Measurements from ENCODE around the gene DHX35. TPM values are rescaled to one million over a fixed set of nuclear protein-coding genes. Genes with fewer than 3 reads are reported as not detected.

DHX35 gene
- total and polyA plus RNA-seq, 2 experiments from 2014 or later: 8.3 to 25.9 TPM

DNA sequence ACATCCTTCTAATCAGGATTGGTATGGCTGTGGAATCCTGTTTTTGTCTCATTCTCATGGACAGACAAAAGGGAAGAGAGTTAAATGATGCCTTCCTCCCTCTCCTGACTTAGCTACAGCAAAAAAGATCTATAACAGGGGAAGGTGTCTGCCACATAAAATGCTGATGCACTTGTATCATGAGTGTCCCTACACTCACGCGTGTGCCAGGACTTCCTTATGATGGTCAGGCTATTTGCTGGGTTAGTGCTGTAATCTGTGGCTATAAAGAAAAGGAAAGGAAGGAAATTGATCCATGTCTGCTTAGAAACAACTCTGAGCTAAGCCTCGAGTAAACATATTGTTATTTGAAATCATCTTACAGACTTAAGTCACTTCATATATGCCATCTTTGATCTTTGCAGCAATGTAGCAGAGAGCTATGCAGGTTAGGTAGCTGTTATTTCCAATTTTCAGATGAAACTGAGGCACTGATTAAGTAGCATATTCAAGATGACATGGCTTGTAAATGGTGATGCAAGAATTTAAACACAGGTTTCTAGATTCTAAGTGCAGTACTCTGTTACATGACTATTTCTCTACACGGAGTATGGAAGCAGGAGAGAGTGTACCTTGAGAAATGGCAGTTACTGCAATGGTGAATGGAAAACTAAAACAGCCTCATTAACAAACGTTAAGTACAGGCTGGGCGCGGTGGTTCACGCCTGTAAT lies 8.4 kb upstream of the DHX35 start (continued):
- no peak for TF ChIP-seq JUNB (IDR thresholded peaks at IDR 0.05; ENCODE audit: unreplicated experiment)
- TF ChIP-seq POLR2AphosphoS5 (IDR thresholded peaks at IDR 0.05; ENCODE audit: low read depth): no peak
- TF ChIP-seq STAT1 (IDR thresholded peaks at IDR 0.05; ENCODE audit: unreplicated experiment): no peak
- no peak for TF ChIP-seq ZNF331 (CRISPR knock-in tag; IDR thresholded peaks at IDR 0.05; ENCODE audit: low read depth)
- TF ChIP-seq, protein P1, sequence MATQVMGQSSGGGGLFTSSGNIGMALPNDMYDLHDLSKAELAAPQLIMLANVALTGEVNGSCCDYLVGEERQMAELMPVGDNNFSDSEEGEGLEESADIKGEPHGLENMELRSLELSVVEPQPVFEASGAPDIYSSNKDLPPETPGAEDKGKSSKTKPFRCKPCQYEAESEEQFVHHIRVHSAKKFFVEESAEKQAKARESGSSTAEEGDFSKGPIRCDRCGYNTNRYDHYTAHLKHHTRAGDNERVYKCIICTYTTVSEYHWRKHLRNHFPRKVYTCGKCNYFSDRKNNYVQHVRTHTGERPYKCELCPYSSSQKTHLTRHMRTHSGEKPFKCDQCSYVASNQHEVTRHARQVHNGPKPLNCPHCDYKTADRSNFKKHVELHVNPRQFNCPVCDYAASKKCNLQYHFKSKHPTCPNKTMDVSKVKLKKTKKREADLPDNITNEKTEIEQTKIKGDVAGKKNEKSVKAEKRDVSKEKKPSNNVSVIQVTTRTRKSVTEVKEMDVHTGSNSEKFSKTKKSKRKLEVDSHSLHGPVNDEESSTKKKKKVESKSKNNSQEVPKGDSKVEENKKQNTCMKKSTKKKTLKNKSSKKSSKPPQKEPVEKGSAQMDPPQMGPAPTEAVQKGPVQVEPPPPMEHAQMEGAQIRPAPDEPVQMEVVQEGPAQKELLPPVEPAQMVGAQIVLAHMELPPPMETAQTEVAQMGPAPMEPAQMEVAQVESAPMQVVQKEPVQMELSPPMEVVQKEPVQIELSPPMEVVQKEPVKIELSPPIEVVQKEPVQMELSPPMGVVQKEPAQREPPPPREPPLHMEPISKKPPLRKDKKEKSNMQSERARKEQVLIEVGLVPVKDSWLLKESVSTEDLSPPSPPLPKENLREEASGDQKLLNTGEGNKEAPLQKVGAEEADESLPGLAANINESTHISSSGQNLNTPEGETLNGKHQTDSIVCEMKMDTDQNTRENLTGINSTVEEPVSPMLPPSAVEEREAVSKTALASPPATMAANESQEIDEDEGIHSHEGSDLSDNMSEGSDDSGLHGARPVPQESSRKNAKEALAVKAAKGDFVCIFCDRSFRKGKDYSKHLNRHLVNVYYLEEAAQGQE (IDR thresholded peaks at IDR 0.05; ENCODE audit: unreplicated experiment): no peak
- TF ChIP-seq EZH2phosphoT487 (IDR thresholded peaks at IDR 0.05; ENCODE audit: unreplicated experiment): no peak
- TF ChIP-seq CREB1 (CRISPR knock-in tag; IDR thresholded peaks at IDR 0.05; ENCODE audit: low read depth): no peak
- no peak for TF ChIP-seq ZNF114 (CRISPR knock-in tag; IDR thresholded peaks at IDR 0.05)
- TF ChIP-seq NANOG (IDR thresholded peaks at IDR 0.05; ENCODE audit: borderline replicate concordance): no peak

- ATAC-seq: no peak
- peaks cover 25% of the 10 kb centered on the region for H3K36me3 Mint-ChIP-seq (ENCODE audit: low read depth)
- H3K27me3 ChIP-seq (ENCODE audit: insufficient read depth): no peaks in the 10 kb centered on the region
- peaks cover 7% of the 10 kb centered on the region for H3K4me1 ChIP-seq (ENCODE audit: insufficient read depth)
- H3K4me3 Mint-ChIP-seq: no peak overlapping the region
- no peak overlapping the region for H3K4me3 ChIP-seq
- no peaks in the 10 kb centered on the region; the same call in 2 of the 3 replicates for H3K9me3 Mint-ChIP-seq
- H3K27ac ChIP-seq (ENCODE audit: low read depth): no peak overlapping the region
- H3K4me1 Mint-ChIP-seq: peaks cover 10% of the 10 kb centered on the region; the same call in 2 of the 3 replicates
- no peaks in the 10 kb centered on the region for H4K20me1 ChIP-seq (replicated peaks; ENCODE audit: insufficient read depth)
- peaks cover 9% of the 10 kb centered on the region; the same call in 1 of the 2 replicates for H3K36me3 ChIP-seq (ENCODE audit: insufficient read depth)
- no peak overlapping the region for H2AFZ ChIP-seq
- TF ChIP-seq, protein P1 (IDR thresholded peaks at IDR 0.05; ENCODE audit: unreplicated experiment): no peak
- TF ChIP-seq ETS1 (IDR thresholded peaks at IDR 0.05): no peak
- no peak for TF ChIP-seq EZH2 (IDR thresholded peaks at IDR 0.05; ENCODE audit: low read depth, unreplicated experiment)
- TF ChIP-seq ZNF331 (CRISPR knock-in tag; IDR thresholded peaks at IDR 0.05; ENCODE audit: low read depth): no peak
- 0 out of 2 replicates have a peak, but pooled peaks cover under 1% of the 10 kb centered on the region for H3K79me2 ChIP-seq (replicated peaks; ENCODE audit: insufficient read depth)
- no peak overlapping the region for H3K27ac Mint-ChIP-seq
- no peak overlapping the region for H3K4me2 ChIP-seq
- H3K27me3 Mint-ChIP-seq (ENCODE audit: insufficient read depth, low read depth, poor library complexity): peaks cover 8% of the 10 kb centered on the region
- no peak for DNase-seq (ENCODE audit: low spot score)
- no peaks in the 10 kb centered on the region for H3K9me2 ChIP-seq (ENCODE audit: insufficient read depth)
- H3F3A ChIP-seq (replicated peaks; ENCODE audit: low read depth): peaks cover 8% of the 10 kb centered on the region; the same call in 1 of the 2 replicates
Measured at GRCh38 chr20:38957235-38957876, 4.8 kb upstream of the DHX35 start.
